Measurements from ENCODE around the gene WDR5. TPM values are rescaled to one million over a fixed set of nuclear protein-coding genes. Genes with fewer than 3 reads are reported as not detected.

The WDR5 gene
- total and polyA plus RNA-seq, 2 experiments from 2014 or later: 37.0 to 56.6 TPM

DNA sequence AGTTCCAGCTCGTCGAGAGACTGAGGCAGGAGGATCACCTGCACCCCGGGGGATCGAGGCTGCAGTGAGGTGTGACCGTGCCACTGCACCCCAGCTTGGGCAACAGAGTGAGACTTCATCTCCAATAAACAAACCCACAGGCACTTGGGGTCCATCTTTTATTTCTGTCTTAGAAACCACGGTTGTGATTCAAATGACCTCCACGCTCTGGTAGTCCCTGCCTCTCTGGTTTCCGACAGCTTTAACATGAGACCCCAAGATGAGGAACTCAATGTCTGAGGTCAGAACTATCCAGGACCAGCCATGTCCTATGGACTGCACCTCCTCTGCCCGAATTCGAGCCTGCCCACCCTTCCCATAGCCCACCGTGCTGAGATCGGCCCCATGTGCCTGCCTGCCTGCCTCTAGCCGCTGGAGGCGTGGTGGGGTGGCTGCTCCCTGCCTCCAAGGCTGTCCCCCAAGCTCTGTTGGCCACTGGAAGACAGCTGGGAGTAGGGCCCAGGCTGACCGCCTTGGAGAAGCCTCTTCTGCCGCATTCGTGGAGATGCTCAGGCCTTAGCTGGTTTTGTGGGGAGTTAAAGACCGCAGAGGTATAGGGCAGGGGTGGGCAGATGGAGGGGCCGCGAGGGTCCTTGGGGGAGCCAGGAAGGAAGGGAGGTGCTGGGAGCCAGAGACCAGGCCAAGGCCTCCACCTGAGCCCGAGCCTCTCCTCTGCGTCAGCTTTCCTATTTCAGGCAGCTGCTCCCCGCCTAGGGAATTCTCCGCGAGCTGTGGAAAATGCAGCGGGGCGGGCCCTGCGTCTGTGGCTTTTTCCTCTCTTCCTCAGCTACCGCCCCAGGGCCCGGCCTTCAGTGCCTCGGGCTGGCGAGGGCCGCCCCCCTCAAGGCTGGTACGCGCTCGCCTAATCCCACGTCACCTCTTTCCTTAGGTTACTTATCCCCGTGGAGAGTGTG lies 6.9 kb upstream of the WDR5 start:
- Histone ChIP-seq H3K27me3 (ENCODE audit: insufficient read depth) (no peaks in the 10 kb centered on the region), H4K20me1 (replicated peaks; ENCODE audit: insufficient read depth) (no peaks in the 10 kb centered on the region), H3K4me3 (no peak overlapping the region), H3K79me2 (replicated peaks; ENCODE audit: insufficient read depth) (no peaks in the 10 kb centered on the region), H2AFZ (peak overlapping the region; percentile 14), H3K27ac (ENCODE audit: low read depth) (no peak overlapping the region), H3K36me3 (ENCODE audit: insufficient read depth) (no peaks in the 10 kb centered on the region), H3K4me1 (ENCODE audit: insufficient read depth) (peaks cover 15% of the 10 kb centered on the region), H3K4me2 (no peak overlapping the region), H3F3A (replicated peaks; ENCODE audit: low read depth) (no peaks in the 10 kb centered on the region), H3K9me2 (ENCODE audit: insufficient read depth) (no peaks in the 10 kb centered on the region)
- no peak overlapping the region for H3K27ac Mint-ChIP-seq
- peaks cover 15% of the 10 kb centered on the region for H3K27me3 Mint-ChIP-seq (ENCODE audit: insufficient read depth, low read depth, poor library complexity)
- peaks cover 25% of the 10 kb centered on the region for H3K4me1 Mint-ChIP-seq
- no peaks in the 10 kb centered on the region for H3K36me3 Mint-ChIP-seq (ENCODE audit: low read depth)
- H3K9me3 Mint-ChIP-seq: no peaks in the 10 kb centered on the region
- DNase-seq (ENCODE audit: low spot score): no peak
- no peak for TF ChIP-seq EZH2 (IDR thresholded peaks at IDR 0.05; ENCODE audit: low read depth, unreplicated experiment)
- TF ChIP-seq, protein P1, sequence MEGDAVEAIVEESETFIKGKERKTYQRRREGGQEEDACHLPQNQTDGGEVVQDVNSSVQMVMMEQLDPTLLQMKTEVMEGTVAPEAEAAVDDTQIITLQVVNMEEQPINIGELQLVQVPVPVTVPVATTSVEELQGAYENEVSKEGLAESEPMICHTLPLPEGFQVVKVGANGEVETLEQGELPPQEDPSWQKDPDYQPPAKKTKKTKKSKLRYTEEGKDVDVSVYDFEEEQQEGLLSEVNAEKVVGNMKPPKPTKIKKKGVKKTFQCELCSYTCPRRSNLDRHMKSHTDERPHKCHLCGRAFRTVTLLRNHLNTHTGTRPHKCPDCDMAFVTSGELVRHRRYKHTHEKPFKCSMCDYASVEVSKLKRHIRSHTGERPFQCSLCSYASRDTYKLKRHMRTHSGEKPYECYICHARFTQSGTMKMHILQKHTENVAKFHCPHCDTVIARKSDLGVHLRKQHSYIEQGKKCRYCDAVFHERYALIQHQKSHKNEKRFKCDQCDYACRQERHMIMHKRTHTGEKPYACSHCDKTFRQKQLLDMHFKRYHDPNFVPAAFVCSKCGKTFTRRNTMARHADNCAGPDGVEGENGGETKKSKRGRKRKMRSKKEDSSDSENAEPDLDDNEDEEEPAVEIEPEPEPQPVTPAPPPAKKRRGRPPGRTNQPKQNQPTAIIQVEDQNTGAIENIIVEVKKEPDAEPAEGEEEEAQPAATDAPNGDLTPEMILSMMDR (conservative IDR thresholded peaks at IDR 0.05; ENCODE audit: low read depth in 2 of 2): no peak
- TF ChIP-seq, protein P2, sequence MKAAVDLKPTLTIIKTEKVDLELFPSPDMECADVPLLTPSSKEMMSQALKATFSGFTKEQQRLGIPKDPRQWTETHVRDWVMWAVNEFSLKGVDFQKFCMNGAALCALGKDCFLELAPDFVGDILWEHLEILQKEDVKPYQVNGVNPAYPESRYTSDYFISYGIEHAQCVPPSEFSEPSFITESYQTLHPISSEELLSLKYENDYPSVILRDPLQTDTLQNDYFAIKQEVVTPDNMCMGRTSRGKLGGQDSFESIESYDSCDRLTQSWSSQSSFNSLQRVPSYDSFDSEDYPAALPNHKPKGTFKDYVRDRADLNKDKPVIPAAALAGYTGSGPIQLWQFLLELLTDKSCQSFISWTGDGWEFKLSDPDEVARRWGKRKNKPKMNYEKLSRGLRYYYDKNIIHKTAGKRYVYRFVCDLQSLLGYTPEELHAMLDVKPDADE (IDR thresholded peaks at IDR 0.05): no peak
- ATAC-seq: no peak
- no peak overlapping the region for H3K4me3 Mint-ChIP-seq

DNA sequence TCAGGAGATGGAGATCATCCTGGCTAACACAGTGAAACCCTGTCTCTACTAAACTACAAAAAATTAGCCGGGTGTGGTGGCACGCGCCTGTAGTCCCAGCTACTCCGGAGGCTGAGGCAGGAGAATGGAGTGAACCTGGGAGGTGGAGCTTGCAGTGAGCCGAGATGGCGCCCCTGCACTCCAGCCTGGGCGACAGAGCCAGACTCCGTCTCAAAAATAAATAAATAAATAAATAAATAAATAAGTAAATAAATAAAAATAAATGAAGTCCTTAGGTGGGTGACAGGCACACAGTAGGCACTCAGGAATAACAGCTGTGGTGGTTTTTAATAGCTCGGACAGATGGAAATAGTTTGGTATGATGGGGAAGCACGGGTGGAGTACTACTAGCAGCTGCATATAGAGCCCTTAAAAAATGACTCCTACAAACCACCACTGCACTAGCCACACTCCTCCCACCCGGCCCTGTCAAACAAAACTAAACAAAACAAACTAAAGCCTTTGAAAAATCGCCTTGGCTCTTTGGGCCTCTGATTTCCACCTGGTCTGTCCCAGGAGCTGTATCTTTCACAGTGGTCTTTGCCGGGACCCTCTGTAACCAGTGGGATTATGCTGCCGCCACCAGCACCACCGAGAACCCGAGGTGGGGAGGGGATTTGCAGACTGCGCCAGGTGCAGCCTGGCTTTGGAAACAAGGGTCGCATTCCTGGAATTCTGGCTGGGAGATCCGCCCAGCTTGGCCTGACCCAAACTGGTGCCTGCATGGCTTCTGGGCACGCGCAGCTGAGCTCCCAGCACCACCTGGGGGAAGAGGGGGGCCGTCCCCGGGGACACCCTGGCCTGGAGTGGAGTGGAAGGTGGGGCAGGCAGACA lies 5.1 kb upstream of the WDR5 start:
- Histone ChIP-seq H3K27me3 (ENCODE audit: insufficient read depth) (no peaks in the 10 kb centered on the region), H3K36me3 (ENCODE audit: insufficient read depth) (no peaks in the 10 kb centered on the region), H4K20me1 (replicated peaks; ENCODE audit: insufficient read depth) (no peaks in the 10 kb centered on the region), H3K4me2 (no peak overlapping the region), H3K9me2 (ENCODE audit: insufficient read depth) (no peaks in the 10 kb centered on the region), H3K79me2 (replicated peaks; ENCODE audit: insufficient read depth) (no peaks in the 10 kb centered on the region), H3K4me3 (peak overlapping the region; percentile 4; the same call in 1 of the 2 replicates), H3K4me1 (ENCODE audit: insufficient read depth) (peaks cover 26% of the 10 kb centered on the region), H3K27ac (ENCODE audit: low read depth) (peak overlapping the region; percentile 83), H2AFZ (no peak overlapping the region), H3F3A (replicated peaks; ENCODE audit: low read depth) (no peaks in the 10 kb centered on the region)
- peaks cover 34% of the 10 kb centered on the region for H3K4me1 Mint-ChIP-seq
- DNase-seq (ENCODE audit: low spot score) (peak; percentile 93), ATAC-seq (peak; percentile 55)
- peaks cover 15% of the 10 kb centered on the region for H3K27me3 Mint-ChIP-seq (ENCODE audit: insufficient read depth, low read depth, poor library complexity)
- H3K4me3 Mint-ChIP-seq: no peak overlapping the region
- peak overlapping the region; percentile 90 for H3K27ac Mint-ChIP-seq
- no peaks in the 10 kb centered on the region for H3K9me3 Mint-ChIP-seq
- H3K36me3 Mint-ChIP-seq (ENCODE audit: low read depth): no peaks in the 10 kb centered on the region
- no peak for TF ChIP-seq NANOG (IDR thresholded peaks at IDR 0.05; ENCODE audit: borderline replicate concordance)
- TF ChIP-seq POLR2AphosphoS5 (IDR thresholded peaks at IDR 0.05; ENCODE audit: low read depth): no peak
- TF ChIP-seq, protein P3, sequence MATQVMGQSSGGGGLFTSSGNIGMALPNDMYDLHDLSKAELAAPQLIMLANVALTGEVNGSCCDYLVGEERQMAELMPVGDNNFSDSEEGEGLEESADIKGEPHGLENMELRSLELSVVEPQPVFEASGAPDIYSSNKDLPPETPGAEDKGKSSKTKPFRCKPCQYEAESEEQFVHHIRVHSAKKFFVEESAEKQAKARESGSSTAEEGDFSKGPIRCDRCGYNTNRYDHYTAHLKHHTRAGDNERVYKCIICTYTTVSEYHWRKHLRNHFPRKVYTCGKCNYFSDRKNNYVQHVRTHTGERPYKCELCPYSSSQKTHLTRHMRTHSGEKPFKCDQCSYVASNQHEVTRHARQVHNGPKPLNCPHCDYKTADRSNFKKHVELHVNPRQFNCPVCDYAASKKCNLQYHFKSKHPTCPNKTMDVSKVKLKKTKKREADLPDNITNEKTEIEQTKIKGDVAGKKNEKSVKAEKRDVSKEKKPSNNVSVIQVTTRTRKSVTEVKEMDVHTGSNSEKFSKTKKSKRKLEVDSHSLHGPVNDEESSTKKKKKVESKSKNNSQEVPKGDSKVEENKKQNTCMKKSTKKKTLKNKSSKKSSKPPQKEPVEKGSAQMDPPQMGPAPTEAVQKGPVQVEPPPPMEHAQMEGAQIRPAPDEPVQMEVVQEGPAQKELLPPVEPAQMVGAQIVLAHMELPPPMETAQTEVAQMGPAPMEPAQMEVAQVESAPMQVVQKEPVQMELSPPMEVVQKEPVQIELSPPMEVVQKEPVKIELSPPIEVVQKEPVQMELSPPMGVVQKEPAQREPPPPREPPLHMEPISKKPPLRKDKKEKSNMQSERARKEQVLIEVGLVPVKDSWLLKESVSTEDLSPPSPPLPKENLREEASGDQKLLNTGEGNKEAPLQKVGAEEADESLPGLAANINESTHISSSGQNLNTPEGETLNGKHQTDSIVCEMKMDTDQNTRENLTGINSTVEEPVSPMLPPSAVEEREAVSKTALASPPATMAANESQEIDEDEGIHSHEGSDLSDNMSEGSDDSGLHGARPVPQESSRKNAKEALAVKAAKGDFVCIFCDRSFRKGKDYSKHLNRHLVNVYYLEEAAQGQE (IDR thresholded peaks at IDR 0.05; ENCODE audit: unreplicated experiment): no peak
- no peak for TF ChIP-seq JUNB (IDR thresholded peaks at IDR 0.05; ENCODE audit: unreplicated experiment)
- no peak for TF ChIP-seq EZH2phosphoT487 (IDR thresholded peaks at IDR 0.05; ENCODE audit: unreplicated experiment)
- TF ChIP-seq ZNF114 (CRISPR knock-in tag; IDR thresholded peaks at IDR 0.05): no peak
- TF ChIP-seq CREB1 (CRISPR knock-in tag; IDR thresholded peaks at IDR 0.05; ENCODE audit: low read depth): no peak
- no peak for TF ChIP-seq STAT1 (IDR thresholded peaks at IDR 0.05; ENCODE audit: unreplicated experiment)
- TF ChIP-seq ZNF331 (CRISPR knock-in tag; IDR thresholded peaks at IDR 0.05; ENCODE audit: low read depth): no peak
- TF ChIP-seq, protein P2 (IDR thresholded peaks at IDR 0.05): no peak
